ENCODE data around the gene SNX11.

Gene SNX11

DNA sequence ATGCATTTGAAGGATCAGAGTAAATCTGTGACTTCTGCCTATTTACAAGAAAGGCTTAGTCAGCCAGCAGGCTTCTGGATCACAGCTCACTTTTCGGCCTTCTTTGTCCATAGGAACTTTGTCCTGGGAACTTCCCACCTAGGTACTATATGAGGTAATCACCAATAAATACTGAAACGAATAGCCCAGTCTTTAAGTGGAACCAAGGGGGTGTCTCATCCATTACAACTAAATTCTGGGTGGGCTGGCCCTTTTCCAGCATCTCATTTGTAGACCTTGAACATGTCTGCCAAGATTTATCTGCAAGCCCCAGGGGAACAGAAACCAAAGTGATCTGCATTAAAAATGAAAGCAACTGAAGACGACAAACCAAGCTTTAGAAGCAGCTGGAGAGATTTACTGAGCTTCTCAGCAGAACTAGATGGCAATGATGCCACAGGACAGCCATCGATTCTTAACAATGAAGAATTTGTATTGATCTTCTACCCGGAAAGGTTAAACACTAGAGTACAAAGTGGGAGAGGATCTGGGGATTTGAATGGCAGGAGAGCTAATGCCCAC, 55.5 kb downstream of the SNX11 start:
- no peak for DNase-seq

DNA sequence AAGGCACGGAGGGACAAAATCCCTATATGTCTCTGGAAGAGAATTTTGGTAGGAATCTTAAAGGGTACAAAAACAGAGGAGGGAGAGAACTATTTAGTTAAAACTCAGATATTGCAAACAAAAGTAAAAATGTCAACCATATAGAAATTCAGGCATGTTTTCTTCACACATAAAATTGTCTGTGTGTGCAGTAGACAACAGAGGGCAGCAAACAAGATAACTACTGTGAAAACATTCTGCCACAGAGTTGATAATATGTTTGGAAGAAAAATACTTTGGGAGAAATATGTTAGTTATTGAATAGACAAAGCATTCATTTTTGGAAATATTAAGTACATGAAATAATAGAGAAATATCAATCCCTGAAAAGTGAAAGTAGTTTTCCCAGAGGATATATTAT, 56.2 kb downstream of the SNX11 start:
- no peak for DNase-seq

DNA sequence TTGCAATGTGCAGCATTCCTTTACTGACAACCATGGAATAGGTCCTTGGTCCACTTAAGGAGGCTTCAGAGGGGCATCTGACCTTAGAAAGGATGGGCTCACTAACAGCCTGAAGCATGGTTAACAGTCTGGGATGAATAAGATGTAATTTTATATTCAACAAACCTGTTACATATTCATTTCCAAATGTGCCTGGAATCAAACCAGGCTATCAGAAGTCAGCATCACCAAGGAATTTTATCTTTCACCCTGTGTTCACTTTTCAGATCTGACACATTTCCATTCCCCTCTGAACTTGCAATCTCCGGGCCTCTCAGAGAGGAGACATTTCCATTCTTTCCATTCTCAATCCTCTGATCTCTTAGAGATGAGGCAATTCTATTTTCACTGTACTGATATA, 62.4 kb downstream of the SNX11 start:
- no peak for DNase-seq
